Spleen (tissue), 11 donors: ENCODE results near the gene TJP2. TPM values are rescaled to one million over a fixed set of nuclear protein-coding genes. Genes with fewer than 3 reads are reported as not detected.
A peak's percentile ranks its signal among the peaks of the same experiment; 100 is the strongest.

Source experiments
- DNase-seq: peaks from one replicate; pipeline ENCODE4 v3.0.0-alpha.2; 2020
- H3K27ac ChIP-seq, 8 donors: fragments of 200-600 bp; sonication (generic) in 7 of 8; 1 replicate in 4 of 8; 2 replicates in 4 of 8; pipeline versions ENCODE4 v1.5.0 to v1.8.0; 2016 to 2021; ENCODE audit warnings: inconsistent platforms in 4 of 8, mild to moderate bottlenecking in 4 of 8, moderate library complexity in 1 of 8
- H3K27me3 ChIP-seq, 7 donors: fragments of 200-600 bp; sonication (generic) in 6 of 7; replicated peaks in 1 of 7; 1 replicate in 4 of 7; 2 replicates in 3 of 7; pipeline versions ENCODE4 v1.5.0 to v1.8.0; 2016 to 2021; ENCODE audit warnings: inconsistent platforms in 3 of 7, mild to moderate bottlenecking in 1 of 7
- H3K36me3 ChIP-seq, 6 donors: fragments of 200-600 bp; sonication (generic) in 5 of 6; 1 replicate in 4 of 6; 2 replicates in 2 of 6; pipeline versions ENCODE4 v1.5.0 to v1.8.0; 2016 to 2021; ENCODE audit warnings: inconsistent platforms in 2 of 6
- H3K4me1 ChIP-seq, 6 donors: fragments of 200-600 bp; sonication (generic) in 5 of 6; 1 replicate in 3 of 6; 2 replicates in 3 of 6; pipeline versions ENCODE4 v1.5.0 to v1.8.0; 2016 to 2021; ENCODE audit warnings: inconsistent platforms in 3 of 6
- H3K4me3 ChIP-seq, 8 donors: fragments of 200-600 bp; sonication (generic) in 7 of 8; 1 replicate in 4 of 8; 2 replicates in 4 of 8; pipeline versions ENCODE4 v1.5.0 to v1.8.0; 2016 to 2021; ENCODE audit warnings: inconsistent platforms in 4 of 8, mild to moderate bottlenecking in 4 of 8, moderate library complexity in 2 of 8
- H3K9me3 ChIP-seq, 8 donors: fragments of 200-600 bp; sonication (generic) in 7 of 8; 1 replicate in 4 of 8; 2 replicates in 4 of 8; pipeline versions ENCODE4 v1.5.0 to v1.8.0; 2016 to 2021; ENCODE audit warnings: inconsistent platforms in 4 of 8
- POLR2A ChIP-seq, 3 donors: fragments of 450-650 bp; IDR thresholded peaks; one replicate each; pipeline ENCODE4 v1.5.1; 2017; ENCODE audit warnings: antibody characterized with exemption in 3 of 3, mild to moderate bottlenecking in 1 of 3
- POLR2AphosphoS5 ChIP-seq, 3 donors: sonication (generic); formaldehyde crosslinking; IDR thresholded peaks; one replicate each; pipeline ENCODE4 v1.5.1; 2017; ENCODE audit warnings: antibody characterized with exemption in 3 of 3
- WGBS, 5 donors: extraction: QIAGEN DNeasy Blood & Tissue Kit in 3 of 5; methylation state at CpG; one replicate each; pipeline versions ENCODE4 v1.1.5 to v1.1.7; 2013 to 2018; 5-methylcytosine and 5-hydroxymethylcytosine counted together
- intact Hi-C: fragments of 100-400 bp; cut with DNase I; formaldehyde crosslinking; loops from one replicate; pipeline ENCODE4 v1.15.0; 2023; ENCODE audit warnings: low total_unique reads
- polyA plus RNA-seq, 3 donors: library from polyadenylated mRNA; stranded (reverse); fragments of 200-250 nt; gene quantifications; one replicate each; pipeline ENCODE4 v1.2.1, GENCODE V29; 2013
- total RNA-seq, 7 donors: library from RNA; depleted of rRNA in 3 of 7; stranded (reverse); fragments of >200 nt in 3 of 7; fragmentation: NEBNext Ultra II Directional in 4 of 7; extraction: Animal tissue kit (Norgen Biotek cat#: 25700) in 4 of 7; gene quantifications; one replicate each; pipeline versions ENCODE4 v1.1.0 to v1.2.1, GENCODE V29; 2016 to 2021
- TF ChIP-seq, protein P1 (sequence below), 11 experiments: fragments of 200-600 bp in 7 of 11; fragments of 450-650 bp in 4 of 11; sonication (generic) in 4 of 11; IDR thresholded peaks in 8 of 11; conservative IDR thresholded peaks in 3 of 11; 1 replicate in 7 of 11; 2 replicates in 4 of 11; pipeline versions ENCODE4 v1.4.0 to v1.8.0; 2016 to 2021; ENCODE audit warnings: antibody characterized with exemption in 11 of 11, inconsistent platforms in 4 of 11, mild to moderate bottlenecking in 1 of 11
- donor health status: healthy with polysubstance abuse.
- donor health status: DM: no; HTN: no; CAD: no; lungs with moderate emphysema.
- donor health status: DM: no; HTN: no; CAD: no.
- donor health status: Bipolar disorder and iron deficiency.
- donor health status: healthy.
- donor health status: DM: no; HTN: no; CAD: no.
- donor health status: DM: yes; HTN: yes; CAD: no.

Gene TJP2
- total and polyA plus RNA-seq, 10 donors, result 2.9 to 20.5 (median 15.2) TPM

DNA sequence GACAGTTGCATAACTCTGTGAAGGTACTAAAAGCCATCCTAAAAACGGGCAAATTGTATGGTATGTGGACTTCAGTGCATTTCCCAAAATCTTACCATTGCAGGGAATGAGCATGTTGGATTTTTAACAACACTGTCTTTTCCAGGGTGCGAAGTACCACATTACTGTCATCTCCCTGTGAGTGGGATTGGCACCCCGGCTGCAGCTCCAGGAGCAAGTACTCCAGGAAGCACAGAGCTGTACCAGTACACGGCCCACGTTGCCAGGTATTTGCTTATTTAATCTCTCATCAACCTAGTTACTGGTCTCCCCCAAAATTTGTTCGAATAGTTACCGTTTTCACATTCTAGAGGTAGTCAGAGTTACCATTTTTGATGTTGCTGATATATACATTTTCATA, 22.6 kb upstream of the TJP2 start:
- 91 to 97% (median 94%) methylated on average over 7 of the region's 7 CpGs for WGBS, 5 donors
- intact Hi-C loops, result no loop called here
- DNase-seq, result no peak
- Histone ChIP-seq H3K27me3 (no peaks in the 10 kb centered on the region), H3K9me3 (no peaks in the 10 kb centered on the region), H3K27ac (no peak overlapping the region), H3K36me3 (no peaks in the 10 kb centered on the region), H3K4me3 (no peak overlapping the region), H3K4me1 (no peaks in the 10 kb centered on the region)
- TF ChIP-seq, protein P1, sequence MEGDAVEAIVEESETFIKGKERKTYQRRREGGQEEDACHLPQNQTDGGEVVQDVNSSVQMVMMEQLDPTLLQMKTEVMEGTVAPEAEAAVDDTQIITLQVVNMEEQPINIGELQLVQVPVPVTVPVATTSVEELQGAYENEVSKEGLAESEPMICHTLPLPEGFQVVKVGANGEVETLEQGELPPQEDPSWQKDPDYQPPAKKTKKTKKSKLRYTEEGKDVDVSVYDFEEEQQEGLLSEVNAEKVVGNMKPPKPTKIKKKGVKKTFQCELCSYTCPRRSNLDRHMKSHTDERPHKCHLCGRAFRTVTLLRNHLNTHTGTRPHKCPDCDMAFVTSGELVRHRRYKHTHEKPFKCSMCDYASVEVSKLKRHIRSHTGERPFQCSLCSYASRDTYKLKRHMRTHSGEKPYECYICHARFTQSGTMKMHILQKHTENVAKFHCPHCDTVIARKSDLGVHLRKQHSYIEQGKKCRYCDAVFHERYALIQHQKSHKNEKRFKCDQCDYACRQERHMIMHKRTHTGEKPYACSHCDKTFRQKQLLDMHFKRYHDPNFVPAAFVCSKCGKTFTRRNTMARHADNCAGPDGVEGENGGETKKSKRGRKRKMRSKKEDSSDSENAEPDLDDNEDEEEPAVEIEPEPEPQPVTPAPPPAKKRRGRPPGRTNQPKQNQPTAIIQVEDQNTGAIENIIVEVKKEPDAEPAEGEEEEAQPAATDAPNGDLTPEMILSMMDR (IDR thresholded peaks at IDR 0.05 in 8 of 11, conservative IDR thresholded peaks at IDR 0.05 in 3 of 11), result no peak
- TF ChIP-seq POLR2A (IDR thresholded peaks at IDR 0.05) (no peak), POLR2AphosphoS5 (IDR thresholded peaks at IDR 0.05) (no peak)

GRCh38 chr9:69153707-69154521, 20.2 kb upstream of the TJP2 start:
- Histone ChIP-seq H3K4me1 (no peaks in the 10 kb centered on the region), H3K9me3 (no peaks in the 10 kb centered on the region), H3K27ac (no peak overlapping the region), H3K27me3 (no peaks in the 10 kb centered on the region), H3K4me3 (no peak overlapping the region), H3K36me3 (no peaks in the 10 kb centered on the region)
- WGBS, 5 donors, result 90 to 97% (median 96%) methylated on average over 9 of the region's 9 CpGs
- DNase-seq, result no peak
- intact Hi-C loops, result no loop called here
- no peak for TF ChIP-seq POLR2AphosphoS5 (IDR thresholded peaks at IDR 0.05)
- no peak for TF ChIP-seq POLR2A (IDR thresholded peaks at IDR 0.05)

- Histone ChIP-seq H3K4me1 (no peaks in the 10 kb centered on the region), H3K9me3 (no peaks in the 10 kb centered on the region), H3K27ac (no peak overlapping the region), H3K36me3 (no peaks in the 10 kb centered on the region), H3K27me3 (no peaks in the 10 kb centered on the region), H3K4me3 (no peak overlapping the region)
- TF ChIP-seq POLR2A (IDR thresholded peaks at IDR 0.05) (no peak), POLR2AphosphoS5 (IDR thresholded peaks at IDR 0.05) (no peak)
- TF ChIP-seq, protein P1 (IDR thresholded peaks at IDR 0.05 in 8 of 11, conservative IDR thresholded peaks at IDR 0.05 in 3 of 11), result no peak
- intact Hi-C loops, result no loop called here
- WGBS, 5 donors, result 77 to 89% (median 83%) methylated on average over 8 of the region's 8 CpGs
- DNase-seq, result no peak
These were observed 18.6 kb upstream of the TJP2 start for GRCh38 chr9:69155341-69156030.

DNA sequence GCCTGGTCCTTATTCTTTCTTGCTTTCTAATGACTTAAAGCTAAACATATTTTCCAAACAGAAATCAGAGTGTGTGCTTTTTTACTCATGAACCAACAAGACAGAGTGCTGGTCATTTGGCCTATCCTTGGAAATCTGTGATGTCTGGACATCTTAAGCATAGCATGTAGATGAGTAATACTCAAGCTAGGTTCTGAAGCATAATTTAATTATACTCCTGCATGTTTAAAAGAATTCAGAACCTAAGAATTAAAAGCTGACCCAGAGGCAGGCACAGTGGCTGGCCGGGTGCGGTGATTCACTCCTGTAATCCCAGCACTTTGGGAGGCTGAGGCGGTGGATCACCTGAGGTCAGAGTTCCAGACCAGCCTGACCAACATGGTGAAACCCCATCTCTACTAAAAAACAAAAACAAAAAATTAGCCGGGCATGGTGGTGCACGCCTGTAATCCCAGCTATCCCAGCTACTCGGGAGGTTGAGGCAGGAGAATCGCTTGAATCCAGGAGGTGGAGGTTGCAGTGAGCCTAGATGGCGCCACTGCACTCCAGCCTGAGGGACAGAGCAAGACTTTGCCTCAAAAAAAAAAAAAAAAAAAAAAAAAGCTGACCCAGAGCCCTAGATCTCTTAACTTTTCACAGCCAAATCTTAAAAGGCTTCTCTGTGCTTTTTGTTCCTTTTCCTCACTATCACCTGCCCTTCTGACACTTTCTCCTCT, 16.2 kb upstream of the TJP2 start:
- Histone ChIP-seq H3K9me3 (no peaks in the 10 kb centered on the region), H3K27me3 (no peaks in the 10 kb centered on the region), H3K4me3 (no peak overlapping the region), H3K27ac (no peak overlapping the region), H3K36me3 (no peaks in the 10 kb centered on the region), H3K4me1 (no peaks in the 10 kb centered on the region)
- intact Hi-C loops, result no loop called here
- WGBS, 5 donors, result 87 to 94% (median 91%) methylated on average over 8 of the region's 8 CpGs
- no peak for DNase-seq
- TF ChIP-seq, protein P1 (IDR thresholded peaks at IDR 0.05 in 8 of 11, conservative IDR thresholded peaks at IDR 0.05 in 3 of 11), result peak in 1 of 11 experiments; percentile 16
- no peak for TF ChIP-seq POLR2AphosphoS5 (IDR thresholded peaks at IDR 0.05)
